ENCODE measurements around the gene MYOCD. TPM values are rescaled to one million over a fixed set of nuclear protein-coding genes. Genes with fewer than 3 reads are reported as not detected.
A peak's percentile ranks its signal among the peaks of the same experiment; 100 is the strongest.

The MYOCD gene
- total and polyA plus RNA-seq, 2 experiments from 2014 or later = under 0.01 to 0.09 TPM

DNA sequence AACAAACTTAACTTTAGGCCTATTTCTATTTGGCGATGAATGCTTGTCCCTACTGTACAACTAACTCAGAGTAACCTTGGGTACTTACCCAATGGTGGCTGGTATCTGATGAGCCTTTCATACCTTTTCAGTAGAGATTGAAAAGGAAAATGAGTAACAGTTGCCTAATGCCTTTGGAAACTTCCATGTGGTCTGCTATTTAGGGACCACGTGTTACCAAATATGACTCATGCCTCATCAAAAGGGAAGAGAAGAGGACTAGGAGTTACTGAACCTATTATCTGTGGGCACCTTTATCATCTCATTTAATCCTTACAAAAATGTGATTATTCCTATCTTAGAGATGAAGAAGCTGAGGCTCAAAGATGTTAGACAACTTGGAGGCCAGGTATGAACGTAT lies 8.1 kb downstream of the MYOCD start:
- Histone ChIP-seq H3F3A (ENCODE audit: insufficient read depth) (no peaks in the 10 kb centered on the region), H3K27ac (no peak overlapping the region), H3K4me2 (ENCODE audit: unreplicated experiment) (no peak overlapping the region), H3K9me2 (ENCODE audit: insufficient read depth) (no peaks in the 10 kb centered on the region), H3K79me2 (ENCODE audit: insufficient read depth) (no peaks in the 10 kb centered on the region), H3K4me1 (ENCODE audit: insufficient read depth) (no peaks in the 10 kb centered on the region), H4K20me1 (ENCODE audit: insufficient read depth) (no peaks in the 10 kb centered on the region), H3K36me3 (ENCODE audit: low read depth) (no peaks in the 10 kb centered on the region), H2AFZ (no peak overlapping the region), H3K9me3 (ENCODE audit: low read depth) (no peaks in the 10 kb centered on the region), H3K4me3 (no peak overlapping the region), H3K9ac (no peak overlapping the region), H3K27me3 (replicated peaks; ENCODE audit: insufficient read depth) (no peaks in the 10 kb centered on the region)
- TF ChIP-seq EZH2 (IDR thresholded peaks at IDR 0.05; ENCODE audit: insufficient read depth, poor library complexity, severe bottlenecking) (no peak), EZH2phosphoT487 (IDR thresholded peaks at IDR 0.05; ENCODE audit: insufficient read depth, low read depth) (no peak)
- 52 to 57% methylated on average over 3 of the region's 3 CpGs for WGBS, 2 experiments (ENCODE audit: low coverage in 1 of 2, low lambda C conversion rate in 2 of 2, missing lambda C conversion rate in 2 of 2)
- in situ Hi-C loops (cut with MboI) = no loop called here
- DNase-seq = peak; percentile 38

DNA sequence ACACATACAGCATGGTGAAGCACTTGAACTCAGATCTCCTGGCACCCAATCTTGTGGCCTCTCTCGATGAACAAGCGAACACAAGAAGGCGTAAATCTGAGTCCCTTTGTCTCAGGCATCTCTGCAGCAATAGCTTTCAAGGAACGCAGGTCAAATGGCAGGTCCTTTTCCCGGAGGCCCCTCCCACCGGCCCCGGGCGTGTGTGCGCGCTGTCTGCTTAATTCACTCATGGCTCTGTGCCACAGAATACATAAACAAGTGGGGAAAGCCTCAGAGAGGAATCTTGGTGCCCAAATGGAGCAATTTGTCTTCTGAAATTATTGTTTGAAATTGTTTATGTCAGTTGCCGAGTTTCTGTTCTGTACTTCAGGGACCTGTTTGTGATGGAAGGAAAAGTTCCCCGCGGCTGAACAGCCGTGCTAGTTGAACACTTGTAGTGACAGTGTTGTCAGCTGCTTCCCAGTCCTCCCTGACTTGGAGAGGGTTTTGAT lies 14.8 kb downstream of the MYOCD start:
- no peaks in the 10 kb centered on the region for H3F3A ChIP-seq (ENCODE audit: insufficient read depth)
- no peak overlapping the region for H3K4me3 ChIP-seq
- no peaks in the 10 kb centered on the region for H4K20me1 ChIP-seq (ENCODE audit: insufficient read depth)
- no peaks in the 10 kb centered on the region for H3K36me3 ChIP-seq (ENCODE audit: low read depth)
- in situ Hi-C loops (cut with MboI) = no loop called here
- 0 out of 2 replicates have a peak, but pooled peaks cover 4% of the 10 kb centered on the region for H3K27me3 ChIP-seq (replicated peaks; ENCODE audit: insufficient read depth)
- H3K27ac ChIP-seq = no peak overlapping the region
- no peaks in the 10 kb centered on the region for H3K9me2 ChIP-seq (ENCODE audit: insufficient read depth)
- H3K4me2 ChIP-seq (ENCODE audit: unreplicated experiment) = no peak overlapping the region
- no peaks in the 10 kb centered on the region for H3K79me2 ChIP-seq (ENCODE audit: insufficient read depth)
- no peak overlapping the region for H2AFZ ChIP-seq
- TF ChIP-seq EZH2 (IDR thresholded peaks at IDR 0.05; ENCODE audit: insufficient read depth, poor library complexity, severe bottlenecking) = no peak
- TF ChIP-seq EZH2phosphoT487 (IDR thresholded peaks at IDR 0.05; ENCODE audit: insufficient read depth, low read depth) = no peak
- H3K9me3 ChIP-seq (ENCODE audit: low read depth) = no peaks in the 10 kb centered on the region
- no peak overlapping the region for H3K9ac ChIP-seq
- no peaks in the 10 kb centered on the region for H3K4me1 ChIP-seq (ENCODE audit: insufficient read depth)
- 44 to 46% methylated on average over 14 of the region's 14 CpGs for WGBS, 2 experiments (ENCODE audit: low coverage in 1 of 2, low lambda C conversion rate in 2 of 2, missing lambda C conversion rate in 2 of 2)
- no peak for DNase-seq

- in situ Hi-C loops (cut with MboI) = no loop called here
- no peak overlapping the region for H3K4me2 ChIP-seq (ENCODE audit: unreplicated experiment)
Observed at GRCh38 chr17:12680993-12681392, 15.3 kb downstream of the MYOCD start.

GRCh38 chr17:12683299-12683698 lies 17.6 kb downstream of the MYOCD start:
- no peak for TF ChIP-seq EZH2 (IDR thresholded peaks at IDR 0.05; ENCODE audit: insufficient read depth, poor library complexity, severe bottlenecking)
- no peak for TF ChIP-seq EZH2phosphoT487 (IDR thresholded peaks at IDR 0.05; ENCODE audit: insufficient read depth, low read depth)
- no peaks in the 10 kb centered on the region for H4K20me1 ChIP-seq (ENCODE audit: insufficient read depth)
- H3K9me2 ChIP-seq (ENCODE audit: insufficient read depth) = no peaks in the 10 kb centered on the region
- no peaks in the 10 kb centered on the region for H3K4me1 ChIP-seq (ENCODE audit: insufficient read depth)
- H3K9me3 ChIP-seq (ENCODE audit: low read depth) = no peaks in the 10 kb centered on the region
- H2AFZ ChIP-seq = no peak overlapping the region
- H3K36me3 ChIP-seq (ENCODE audit: low read depth) = no peaks in the 10 kb centered on the region
- H3K4me3 ChIP-seq = no peak overlapping the region
- WGBS, 2 experiments (ENCODE audit: low coverage in 1 of 2, low lambda C conversion rate in 2 of 2, missing lambda C conversion rate in 2 of 2) = 71 to 77% methylated on average over 10 of the region's 10 CpGs
- no peak for DNase-seq
- H3F3A ChIP-seq (ENCODE audit: insufficient read depth) = no peaks in the 10 kb centered on the region
- H3K27me3 ChIP-seq (replicated peaks; ENCODE audit: insufficient read depth) = 0 out of 2 replicates have a peak, but pooled peaks cover 4% of the 10 kb centered on the region
- in situ Hi-C loops (cut with MboI) = no loop called here
- no peak overlapping the region for H3K4me2 ChIP-seq (ENCODE audit: unreplicated experiment)
- H3K9ac ChIP-seq = no peak overlapping the region
- no peak overlapping the region for H3K27ac ChIP-seq
- H3K79me2 ChIP-seq (ENCODE audit: insufficient read depth) = no peaks in the 10 kb centered on the region

More at GRCh38 chr17:12680993-12681392, 15.3 kb downstream of the MYOCD start:
- H3K9ac ChIP-seq = no peak overlapping the region
- H3F3A ChIP-seq (ENCODE audit: insufficient read depth) = no peaks in the 10 kb centered on the region
- H3K4me3 ChIP-seq = no peak overlapping the region
- no peak overlapping the region for H2AFZ ChIP-seq
- WGBS, 2 experiments (ENCODE audit: low coverage in 1 of 2, low lambda C conversion rate in 2 of 2, missing lambda C conversion rate in 2 of 2) = 66 to 73% methylated on average over 5 of the region's 5 CpGs
- DNase-seq = no peak
- no peaks in the 10 kb centered on the region for H3K4me1 ChIP-seq (ENCODE audit: insufficient read depth)
- no peaks in the 10 kb centered on the region for H3K9me3 ChIP-seq (ENCODE audit: low read depth)
- no peaks in the 10 kb centered on the region for H3K9me2 ChIP-seq (ENCODE audit: insufficient read depth)
- H3K27me3 ChIP-seq (replicated peaks; ENCODE audit: insufficient read depth) = 0 out of 2 replicates have a peak, but pooled peaks cover 4% of the 10 kb centered on the region
- no peaks in the 10 kb centered on the region for H4K20me1 ChIP-seq (ENCODE audit: insufficient read depth)
- no peak overlapping the region for H3K27ac ChIP-seq
- TF ChIP-seq EZH2 (IDR thresholded peaks at IDR 0.05; ENCODE audit: insufficient read depth, poor library complexity, severe bottlenecking) = no peak
- no peak for TF ChIP-seq EZH2phosphoT487 (IDR thresholded peaks at IDR 0.05; ENCODE audit: insufficient read depth, low read depth)
- no peaks in the 10 kb centered on the region for H3K36me3 ChIP-seq (ENCODE audit: low read depth)
- no peaks in the 10 kb centered on the region for H3K79me2 ChIP-seq (ENCODE audit: insufficient read depth)
